Body of pancreas (tissue), 4 donors: ENCODE results near the gene ITPK1.

ENCODE experiments used
- POLR2A ChIP-seq, 3 donors: fragments of 450-650 bp; IDR thresholded peaks; one replicate each; pipeline ENCODE4 v1.6.1; 2016; ENCODE audit warnings: antibody characterized with exemption in 3 of 3, mild to moderate bottlenecking in 2 of 3
- TF ChIP-seq, protein P1 (sequence below), 7 experiments: fragments of 450-650 bp in 4 of 7; fragments of 200-600 bp in 3 of 7; sonication (generic) in 3 of 7; IDR thresholded peaks; one replicate each; pipeline ENCODE4 v1.5.1; 2016 to 2019; ENCODE audit warnings: antibody characterized with exemption in 7 of 7

- TF ChIP-seq, protein P1, sequence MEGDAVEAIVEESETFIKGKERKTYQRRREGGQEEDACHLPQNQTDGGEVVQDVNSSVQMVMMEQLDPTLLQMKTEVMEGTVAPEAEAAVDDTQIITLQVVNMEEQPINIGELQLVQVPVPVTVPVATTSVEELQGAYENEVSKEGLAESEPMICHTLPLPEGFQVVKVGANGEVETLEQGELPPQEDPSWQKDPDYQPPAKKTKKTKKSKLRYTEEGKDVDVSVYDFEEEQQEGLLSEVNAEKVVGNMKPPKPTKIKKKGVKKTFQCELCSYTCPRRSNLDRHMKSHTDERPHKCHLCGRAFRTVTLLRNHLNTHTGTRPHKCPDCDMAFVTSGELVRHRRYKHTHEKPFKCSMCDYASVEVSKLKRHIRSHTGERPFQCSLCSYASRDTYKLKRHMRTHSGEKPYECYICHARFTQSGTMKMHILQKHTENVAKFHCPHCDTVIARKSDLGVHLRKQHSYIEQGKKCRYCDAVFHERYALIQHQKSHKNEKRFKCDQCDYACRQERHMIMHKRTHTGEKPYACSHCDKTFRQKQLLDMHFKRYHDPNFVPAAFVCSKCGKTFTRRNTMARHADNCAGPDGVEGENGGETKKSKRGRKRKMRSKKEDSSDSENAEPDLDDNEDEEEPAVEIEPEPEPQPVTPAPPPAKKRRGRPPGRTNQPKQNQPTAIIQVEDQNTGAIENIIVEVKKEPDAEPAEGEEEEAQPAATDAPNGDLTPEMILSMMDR (IDR thresholded peaks at IDR 0.05): no peak
- no peak for TF ChIP-seq POLR2A (IDR thresholded peaks at IDR 0.05)
Measured at GRCh38 chr14:93084866-93085857, 30.6 kb downstream of the ITPK1 start.
